Small intestine (tissue), 16 donors: ENCODE data around the gene LRRC31. TPM values are rescaled to one million over a fixed set of nuclear protein-coding genes. Genes with fewer than 3 reads are reported as not detected.

Source experiments
- DNase-seq, 2 donors: peaks; one replicate each; pipeline versions ENCODE4 v3.0.0 to v3.0.0-alpha.2; 2013
- FAIRE-seq: peaks from 2 replicates; lab custom pipeline; 2012; peaks lifted over from hg19 to GRCh38; lab: Jason Lieb, UNC
- H3K27ac ChIP-seq, 3 donors: one replicate each; pipeline ENCODE4 v1.5.1; 2013; ENCODE audit warnings: low read length in 2 of 3, mild to moderate bottlenecking in 2 of 3, control low read depth in 1 of 3, inconsistent platforms in 1 of 3, low read depth in 1 of 3, moderate library complexity in 1 of 3
- H3K27me3 ChIP-seq, 3 donors: one replicate each; pipeline ENCODE4 v1.6.1; 2013; ENCODE audit warnings: low read length in 3 of 3, inconsistent platforms in 1 of 3; ENCODE audit not compliant: control insufficient read depth in 3 of 3, insufficient read depth in 3 of 3
- H3K36me3 ChIP-seq, 3 donors: one replicate each; pipeline ENCODE4 v1.6.1; 2013; ENCODE audit warnings: low read length in 3 of 3, inconsistent platforms in 1 of 3, low read depth in 1 of 3, mild to moderate bottlenecking in 1 of 3, moderate library complexity in 1 of 3; ENCODE audit not compliant: control insufficient read depth in 3 of 3, insufficient read depth in 2 of 3
- H3K4me1 ChIP-seq, 3 donors: one replicate each; pipeline ENCODE4 v1.6.1; 2013; ENCODE audit warnings: low read length in 2 of 3, inconsistent platforms in 1 of 3, low read depth in 1 of 3, mild to moderate bottlenecking in 1 of 3, moderate library complexity in 1 of 3; ENCODE audit not compliant: control insufficient read depth in 3 of 3, insufficient read depth in 2 of 3
- H3K4me3 ChIP-seq, 3 donors: one replicate each; pipeline ENCODE4 v1.5.1; 2013; ENCODE audit warnings: low read length in 3 of 3, control low read depth in 1 of 3, inconsistent platforms in 1 of 3, low read depth in 1 of 3, mild to moderate bottlenecking in 1 of 3, moderate library complexity in 1 of 3
- H3K9me3 ChIP-seq, 2 donors: one replicate each; pipeline ENCODE4 v1.6.1; 2013; ENCODE audit warnings: low read depth in 1 of 2, low read length in 1 of 2; ENCODE audit not compliant: control insufficient read depth in 2 of 2, insufficient read depth in 1 of 2
- WGBS, 3 donors: extraction: QIAGEN DNeasy Blood & Tissue Kit; methylation state at CpG; one replicate each; pipeline ENCODE4 v1.1.7; 2013; 5-methylcytosine and 5-hydroxymethylcytosine counted together
- long read RNA-seq, 10 donors: transcript quantifications; one replicate each; lab custom pipeline, GENCODE V29; 2026
- polyA plus RNA-seq, 4 donors: library from polyadenylated mRNA; stranded (reverse) in 3 of 4; unstranded in 1 of 4; fragments of 200-250 nt in 3 of 4; fragments of 120-200 nt in 1 of 4; gene quantifications; one replicate each; pipeline versions ENCODE4 v1.2.1 to v1.2.3, GENCODE V29; 2013
- donor health status: healthy with polysubstance abuse.
- donor health status: control.
- donor health status: control.
- donor health status: Bipolar disorder and iron deficiency.
- donor health status: healthy.

The LRRC31 gene
- 10 to 100 TPM in 2 of 4 donors, 1 to 10 TPM in 2; 6.8 to 26.4 (median 14.6) TPM for polyA plus RNA-seq
- long read RNA-seq, donor 1 = 0 reads
- long read RNA-seq, donor 2 = 0 reads
- long read RNA-seq, donor 3 = 0 reads
- long read RNA-seq, donor 4 = 0 reads
- long read RNA-seq, donor 5 = 0 reads
- long read RNA-seq, donor 6, partial matches to known transcripts = 0 of 2 reads
- long read RNA-seq, donor 6, other reads (novel, unspliced or antisense) = 0 of 2 reads
- long read RNA-seq, donor 7 = 0 reads
- long read RNA-seq, donor 8 = 0 reads
- long read RNA-seq, donor 9, partial matches to known transcripts = 6 of 6 reads
- long read RNA-seq, donor 9, other reads (novel, unspliced or antisense) = 0 of 6 reads
- long read RNA-seq, donor 10, partial matches to known transcripts = 649 of 651 reads
- long read RNA-seq, donor 10, other reads (novel, unspliced or antisense) = 0 of 651 reads

DNA sequence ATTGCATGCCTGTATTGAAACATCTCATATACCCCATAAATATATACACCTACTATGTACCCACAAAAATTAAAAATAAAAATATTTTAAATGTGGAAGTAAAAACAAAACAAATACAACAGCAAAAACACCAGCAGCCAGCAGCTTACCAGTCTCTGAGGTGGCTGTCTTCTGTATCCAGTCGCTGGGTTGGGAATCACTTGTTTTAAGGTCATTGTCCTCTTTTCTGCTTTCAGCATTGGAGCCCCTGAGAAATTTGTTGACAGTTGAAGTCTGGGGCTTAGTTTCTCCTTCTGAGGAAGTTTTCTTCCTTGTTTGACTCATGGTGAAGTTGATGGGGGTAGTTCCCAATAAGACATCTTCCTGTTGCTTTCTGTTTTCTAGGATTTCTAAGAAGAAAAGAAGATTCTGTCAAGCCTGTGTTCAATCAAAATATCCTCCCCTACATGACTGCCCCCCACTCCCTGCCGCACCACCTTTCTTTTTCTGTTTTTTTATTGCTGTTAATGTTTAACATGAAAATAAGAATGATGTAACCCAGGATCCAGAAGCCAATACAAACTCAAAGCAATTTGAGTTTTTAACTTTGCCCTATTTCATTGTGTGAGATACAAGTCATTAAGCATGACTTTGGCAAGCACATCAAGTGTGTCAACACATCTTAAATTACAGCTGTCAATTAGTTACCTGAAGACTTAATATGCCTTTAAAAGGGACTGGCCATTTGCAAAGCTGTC lies at the start of gene LRRC31:
TSS of gene LRRC31 (minus strand) at position 452 of the 737 bp plus-strand sequence. CDS start at position 324, 128 bp downstream.
- DNase-seq (peak; percentile 83 to 90), FAIRE-seq (no peak)
- 7 to 56% (median 38%) methylated on average over 2 of the region's 2 CpGs for WGBS, 3 donors
- Histone ChIP-seq H3K4me1 (peaks cover 5 to 41% (median 7%) of the 10 kb centered on the region in 3 donors), H3K4me3 (peak within 1 kb of the TSS in 2 of 3 donors; percentile 27 to 34), H3K27ac (peak within 1 kb of the TSS; percentile 39 to 81 (median 64)), H3K9me3 (no peaks in the 10 kb centered on the region), H3K36me3 (no peaks in the 10 kb centered on the region), H3K27me3 (no peaks in the 10 kb centered on the region)

DNA sequence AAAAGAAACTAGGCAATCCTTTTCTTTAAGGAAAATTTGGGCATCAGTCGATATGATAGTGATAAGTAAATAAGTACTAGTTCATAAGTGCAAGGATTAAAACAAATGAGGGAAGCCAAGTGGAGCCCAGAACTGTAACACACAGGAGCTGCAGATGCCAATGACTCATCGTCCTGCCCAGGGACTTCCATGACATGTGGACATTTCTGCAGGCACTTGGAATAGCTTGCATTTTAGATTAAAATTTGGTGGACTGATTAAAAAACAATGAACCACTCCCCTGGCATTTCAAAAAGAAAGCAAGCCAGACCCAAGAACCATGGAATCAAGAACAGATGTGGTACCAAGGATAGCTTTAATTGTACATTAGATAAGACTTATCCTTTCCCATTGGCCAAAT lies 44.6 kb upstream of the LRRC31 start:
- H3K4me3 ChIP-seq = no peak overlapping the region

DNA sequence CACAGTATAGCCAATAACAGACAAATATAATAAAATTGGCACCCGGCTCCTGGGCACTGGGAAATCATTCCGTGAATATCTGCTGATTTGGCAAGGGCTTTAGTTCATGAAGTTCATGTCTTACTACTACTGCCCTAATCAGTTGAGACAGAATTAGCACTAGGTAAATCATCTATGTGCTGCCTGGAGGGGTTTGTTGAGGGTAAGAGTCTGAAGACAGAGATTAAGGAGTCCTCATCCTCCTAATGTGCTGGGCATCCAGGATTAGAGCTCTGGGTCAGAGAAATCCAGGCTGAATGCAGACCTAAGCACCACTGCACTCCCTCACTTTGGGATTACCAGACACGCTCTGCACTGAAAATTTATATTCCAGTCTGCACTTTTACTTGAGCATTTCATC lies 43.6 kb upstream of the LRRC31 start:
- 45 to 65% (median 47%) methylated on average over 3 of the region's 3 CpGs for WGBS, 3 donors
- FAIRE-seq = no peak
- Histone ChIP-seq H3K9me3 (no peaks in the 10 kb centered on the region), H3K36me3 (no peaks in the 10 kb centered on the region), H3K27me3 (peaks cover 0 to 1% (median 0%) of the 10 kb centered on the region in 3 donors), H3K4me1 (no peaks in the 10 kb centered on the region), H3K27ac (no peak overlapping the region), H3K4me3 (no peak overlapping the region)
- no peak for DNase-seq

More for the DNA sequence above, 44.6 kb upstream of the LRRC31 start:
- 41 to 55% (median 52%) methylated on average over 2 of the region's 2 CpGs for WGBS, 3 donors
- Histone ChIP-seq H3K27ac (no peak overlapping the region), H3K4me1 (no peaks in the 10 kb centered on the region), H3K36me3 (no peaks in the 10 kb centered on the region), H3K27me3 (no peaks in the 10 kb centered on the region), H3K9me3 (no peaks in the 10 kb centered on the region)
- DNase-seq = peak in 1 of 2 donors; percentile 10
- FAIRE-seq = no peak

DNA sequence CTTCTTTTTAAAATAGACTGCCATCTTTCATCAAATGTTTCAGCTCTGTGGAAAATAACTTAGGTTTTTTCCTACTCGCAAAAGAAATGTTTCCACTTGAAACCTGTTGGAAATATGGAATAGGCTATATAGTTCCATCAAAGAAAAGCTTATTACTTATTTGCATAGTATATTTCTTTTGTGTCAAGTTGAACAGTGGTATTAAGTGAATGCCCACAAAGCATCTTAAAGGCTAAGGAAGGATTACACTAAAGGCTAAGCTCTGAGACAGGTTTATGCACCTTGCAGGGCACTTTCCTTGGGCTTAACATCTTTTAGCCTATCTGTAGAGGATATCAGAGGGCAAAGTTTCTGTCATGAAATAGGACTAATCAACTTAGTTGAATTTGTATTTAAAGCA lies 41.5 kb upstream of the LRRC31 start, which contains the start of gene SAMD7:
TSS of gene SAMD7 (plus strand) at position 301 of the 400 bp plus-strand sequence. CDS start 7,927 bp downstream, outside the sequence.
- H3K9me3 ChIP-seq = no peaks in the 10 kb centered on the region
- no peak for FAIRE-seq
- no peaks in the 10 kb centered on the region for H3K4me1 ChIP-seq
- no peak within 1 kb of the TSS for H3K27ac ChIP-seq
- no peaks in the 10 kb centered on the region for H3K36me3 ChIP-seq
- WGBS, 3 donors = 96 to 98% (median 98%) methylated on average over 1 of the region's 1 CpG
- H3K27me3 ChIP-seq = peaks cover 0 to 1% (median 0%) of the 10 kb centered on the region in 3 donors
- DNase-seq = no peak
- no peak within 1 kb of the TSS for H3K4me3 ChIP-seq

DNA sequence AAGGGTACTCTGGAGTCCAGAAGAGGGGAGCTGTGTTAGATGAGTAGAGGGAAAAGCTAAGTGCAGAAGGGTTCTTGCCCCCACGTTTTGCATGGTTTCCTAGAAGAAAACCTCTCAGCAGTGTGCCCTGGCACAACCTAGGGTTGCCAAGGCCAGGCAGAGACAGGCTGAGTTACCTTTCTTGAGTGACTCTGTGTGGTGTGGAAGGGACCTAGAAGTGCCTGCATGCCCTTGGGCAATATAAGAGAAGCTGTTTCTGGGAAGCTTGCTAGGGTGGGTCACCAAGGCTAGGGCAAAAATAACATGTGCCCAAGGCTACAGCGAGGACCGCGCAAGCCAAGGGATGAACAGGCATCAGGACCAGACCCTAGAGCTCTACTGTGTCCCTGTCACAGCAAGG lies 38.2 kb upstream of the LRRC31 start:
- H3K36me3 ChIP-seq = no peaks in the 10 kb centered on the region
- H3K9me3 ChIP-seq = peaks cover 0 to 10% of the 10 kb centered on the region in 2 donors
- H3K4me3 ChIP-seq = no peak overlapping the region
- H3K27me3 ChIP-seq = peaks cover 0 to 1% (median 0%) of the 10 kb centered on the region in 3 donors
- no peaks in the 10 kb centered on the region for H3K4me1 ChIP-seq
- FAIRE-seq = no peak
- WGBS, 3 donors = 87 to 94% (median 89%) methylated on average over 4 of the region's 4 CpGs
- no peak for DNase-seq
- H3K27ac ChIP-seq = no peak overlapping the region

DNA sequence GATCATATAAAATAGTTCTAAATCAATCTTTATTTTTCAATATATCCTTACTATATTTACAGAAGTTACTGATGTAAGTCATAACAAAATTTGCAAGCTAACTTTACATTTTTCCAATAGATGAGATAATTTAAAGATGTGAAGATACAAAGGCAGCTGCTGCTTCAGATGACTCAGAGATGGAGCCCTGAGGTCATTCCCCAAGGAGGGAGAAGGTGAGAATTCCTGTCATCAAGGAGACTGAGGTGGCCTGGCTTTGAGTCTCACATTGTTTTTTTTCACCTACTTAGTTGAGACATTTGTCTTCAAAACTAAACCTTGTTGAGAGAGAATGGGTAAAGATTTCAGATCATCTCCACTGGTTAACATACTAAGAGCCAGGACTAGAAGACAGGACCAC lies 37.7 kb upstream of the LRRC31 start:
- no peaks in the 10 kb centered on the region for H3K4me1 ChIP-seq
- no peaks in the 10 kb centered on the region for H3K36me3 ChIP-seq
- FAIRE-seq (no peak), DNase-seq (no peak)
- no peak overlapping the region for H3K4me3 ChIP-seq
- H3K27me3 ChIP-seq = peaks cover 0 to 1% (median 0%) of the 10 kb centered on the region in 3 donors
- H3K9me3 ChIP-seq = peaks cover 0 to 15% of the 10 kb centered on the region in 2 donors
- H3K27ac ChIP-seq = no peak overlapping the region

DNA sequence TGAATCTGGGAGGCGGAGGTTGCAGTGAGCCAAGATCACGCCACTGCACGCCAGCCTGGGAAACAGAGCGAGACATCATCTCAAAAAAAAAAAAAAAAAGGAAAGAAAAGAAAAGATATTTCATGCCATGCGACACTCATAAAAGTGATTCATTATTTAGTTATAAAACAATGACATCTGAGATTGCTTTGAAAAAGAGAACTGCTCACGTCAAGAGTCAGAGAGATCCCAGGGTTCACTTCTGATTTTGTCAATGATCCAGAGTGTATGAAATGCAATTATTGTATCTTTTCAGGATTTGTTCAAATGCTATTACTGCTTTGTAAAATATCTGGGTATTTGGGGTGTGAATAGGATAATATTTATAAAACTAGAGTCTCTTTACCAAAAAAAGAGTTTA lies 35.7 kb upstream of the LRRC31 start:
- FAIRE-seq (no peak), DNase-seq (peak in 1 of 2 donors; percentile 14)
- Histone ChIP-seq H3K4me3 (no peak overlapping the region), H3K4me1 (no peaks in the 10 kb centered on the region), H3K27ac (no peak overlapping the region), H3K9me3 (peaks cover 0 to 29% of the 10 kb centered on the region in 2 donors), H3K36me3 (no peaks in the 10 kb centered on the region), H3K27me3 (peaks cover 0 to 1% (median 0%) of the 10 kb centered on the region in 3 donors)
- 45 to 57% (median 46%) methylated on average over 6 of the region's 6 CpGs for WGBS, 3 donors

DNA sequence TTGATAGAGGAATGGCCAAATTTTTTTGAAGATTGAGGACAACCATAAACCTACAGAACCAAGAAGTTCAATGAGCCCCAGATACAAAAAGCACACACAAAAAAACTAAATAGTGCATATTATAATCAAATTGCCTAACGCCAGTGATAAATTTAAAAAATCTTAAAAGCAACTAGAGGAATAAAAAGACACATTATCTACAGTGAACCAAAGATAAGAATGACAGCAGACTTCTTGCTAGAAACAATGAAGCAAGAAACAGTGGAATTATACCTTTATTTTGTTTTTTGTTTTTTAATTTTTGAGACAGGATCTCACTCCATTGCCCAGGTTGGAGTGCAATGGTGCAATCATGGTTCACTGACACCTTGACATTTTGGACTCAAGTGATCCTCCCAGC lies 31.7 kb upstream of the LRRC31 start:
- WGBS, 3 donors = 88 to 94% (median 94%) methylated on average over 1 of the region's 1 CpG
- no peak for FAIRE-seq

More for the DNA sequence above, 31.7 kb upstream of the LRRC31 start:
- no peaks in the 10 kb centered on the region for H3K27me3 ChIP-seq
- no peak for DNase-seq
- peaks cover 0 to 29% of the 10 kb centered on the region in 2 donors for H3K9me3 ChIP-seq
- H3K4me1 ChIP-seq = no peaks in the 10 kb centered on the region
- no peak overlapping the region for H3K4me3 ChIP-seq
- no peak overlapping the region for H3K27ac ChIP-seq
- no peaks in the 10 kb centered on the region for H3K36me3 ChIP-seq
